GM19238 (cell line): ENCODE results near the gene ADK.
"Not testable (repeated sequence)": the region's sequence is repeated elsewhere in the genome, so short reads cannot be mapped to it uniquely, and the experiment has no call there.

Source experiments
- DNase-seq: peaks from one replicate; pipeline ENCODE4 v3.0.0; 2011; ENCODE audit warnings: low spot score; ENCODE audit not compliant: insufficient read length

ADK gene

GRCh38 chr10:74480778-74481177, 329.8 kb downstream of the ADK start:
- no peak for DNase-seq

- DNase-seq: no peak
These were observed 332.3 kb downstream of the ADK start for GRCh38 chr10:74483356-74483755.

- no peak for DNase-seq
These were observed 334.3 kb downstream of the ADK start for GRCh38 chr10:74485283-74485682.

- DNase-seq: no peak
These were observed 335.6 kb downstream of the ADK start for GRCh38 chr10:74486659-74487058.

- DNase-seq: no peak
These were observed 337.9 kb downstream of the ADK start for GRCh38 chr10:74488907-74489306.

GRCh38 chr10:74490551-74490950, 339.5 kb downstream of the ADK start:
- DNase-seq: no peak

- DNase-seq: no peak
These were observed 340.0 kb downstream of the ADK start for GRCh38 chr10:74491014-74491413.

GRCh38 chr10:74496276-74496675, 345.3 kb downstream of the ADK start:
- DNase-seq: not testable (repeated sequence)

GRCh38 chr10:74498664-74499063, 347.6 kb downstream of the ADK start:
- not testable (repeated sequence) for DNase-seq

- no peak for DNase-seq
These were observed 349.1 kb downstream of the ADK start for GRCh38 chr10:74500026-74500704.

- DNase-seq: no peak
These were observed 349.8 kb downstream of the ADK start for GRCh38 chr10:74500816-74501215.

GRCh38 chr10:74502963-74503608, 352.1 kb downstream of the ADK start:
- DNase-seq: no peak

- no peak for DNase-seq
These were observed 356.9 kb downstream of the ADK start for GRCh38 chr10:74507951-74508350.

GRCh38 chr10:74510594-74510993, 359.6 kb downstream of the ADK start:
- no peak for DNase-seq

GRCh38 chr10:74511051-74511450, 360.0 kb downstream of the ADK start:
- DNase-seq: no peak

GRCh38 chr10:74514322-74514721, 363.3 kb downstream of the ADK start:
- no peak for DNase-seq

GRCh38 chr10:74518061-74518460, 367.0 kb downstream of the ADK start:
- no peak for DNase-seq

GRCh38 chr10:74521526-74521925, 370.5 kb downstream of the ADK start:
- no peak for DNase-seq

GRCh38 chr10:74523199-74523598, 372.2 kb downstream of the ADK start:
- DNase-seq: no peak

- no peak for DNase-seq
These were observed 374.9 kb downstream of the ADK start for GRCh38 chr10:74525885-74526284.

GRCh38 chr10:74527611-74528010, 376.6 kb downstream of the ADK start:
- not testable (repeated sequence) for DNase-seq

- no peak for DNase-seq
These were observed 378.2 kb downstream of the ADK start for GRCh38 chr10:74529205-74529604.

GRCh38 chr10:74530981-74531380, 380.0 kb downstream of the ADK start:
- no peak for DNase-seq
